AG04450 (cell line): ENCODE results near the gene KRTDAP. TPM values are rescaled to one million over a fixed set of nuclear protein-coding genes. Genes with fewer than 3 reads are reported as not detected.

ENCODE experiments used
- CTCF ChIA-PET: fragments of 300-600, 350-600 bp; formaldehyde crosslinking; extraction: SDS; loops from one replicate; lab custom pipeline; 2022; ENCODE audit warnings: antibody characterized with exemption, inconsistent platforms; lab: Charles Lee
- POLR2A ChIA-PET: fragments of 350-600 bp; formaldehyde crosslinking; extraction: SDS; loops from one replicate; lab custom pipeline; 2021; ENCODE audit warnings: antibody characterized with exemption, inconsistent platforms; lab: Yijun Ruan, JAX
- DNase-seq: peaks from one replicate; pipeline ENCODE4 v3.0.0-alpha.2; 2011; ENCODE audit warnings: low read depth, low spot score
- H3K27ac ChIP-seq: one replicate; pipeline ENCODE4 v1.5.1; 2012; ENCODE audit warnings: low read depth, low read length, control low read depth
- H3K27me3 ChIP-seq: one replicate; pipeline ENCODE4 v1.6.0; 2012; ENCODE audit warnings: low read length; ENCODE audit not compliant: control insufficient read depth, insufficient read depth
- H3K4me3 ChIP-seq: 2 replicates; pipeline ENCODE4 v1.5.1; 2011; ENCODE audit warnings: mild to moderate bottlenecking, low read depth, low read length, control low read depth
- H3K9me3 ChIP-seq: 2 replicates; pipeline ENCODE4 v1.5.1; 2012; ENCODE audit warnings: low read length; ENCODE audit not compliant: control insufficient read depth, insufficient read depth
- CTCF ChIP-seq: IDR thresholded peaks from 2 replicates; pipeline ENCODE4 v1.5.1; 2011; ENCODE audit warnings: low read depth, low read length, control low read depth, inconsistent platforms
- polyA plus RNA-seq: library from polyadenylated mRNA; depleted of rRNA; stranded (reverse); fragments of >200 nt; gene quantifications from 2 replicates; pipeline ENCODE4 v1.2.3, GENCODE V29; 2011

Gene KRTDAP
- polyA plus RNA-seq, 1 experiment: not detected

GRCh38 chr19:35521124-35521743 lies 31.0 kb upstream of the KRTDAP start:
- ChIA-PET POLR2A (no interaction called here), CTCF (interaction anchor here (1.2 kb wide), 1 partner anchor 26 kb away, joined by 3 read pairs; no protein-coding TSS in a partner anchor)
- TF ChIP-seq CTCF: no peak
- H3K27ac ChIP-seq: no peak overlapping the region
- H3K27me3 ChIP-seq: peaks cover 2% of the 10 kb centered on the region
- H3K4me3 ChIP-seq: no peak overlapping the region
- no peak for DNase-seq
- H3K9me3 ChIP-seq: no peaks in the 10 kb centered on the region

- CTCF ChIA-PET: interaction anchor here (1.4 kb wide), 1 partner anchor 9 kb away, joined by 4 read pairs; no protein-coding TSS in a partner anchor
- DNase-seq: no peak
- Histone ChIP-seq H3K9me3 (no peaks in the 10 kb centered on the region), H3K27ac (no peak overlapping the region), H3K4me3 (no peak overlapping the region), H3K27me3 (peaks cover 2% of the 10 kb centered on the region)
- no peak for TF ChIP-seq CTCF
- POLR2A ChIA-PET: no interaction called here
Measured at GRCh38 chr19:35519291-35519690, 29.0 kb upstream of the KRTDAP start.

GRCh38 chr19:35518313-35518712 lies 28.0 kb upstream of the KRTDAP start:
- DNase-seq: peak; percentile 92
- no peaks in the 10 kb centered on the region for H3K27me3 ChIP-seq
- CTCF ChIA-PET: interaction anchor here (1.4 kb wide), 1 partner anchor 8 kb away, joined by 4 read pairs; no protein-coding TSS in a partner anchor
- POLR2A ChIA-PET: interaction anchor here (1.0 kb wide), 1 partner anchor 19 kb away, joined by 3 read pairs; no protein-coding TSS in a partner anchor
- H3K27ac ChIP-seq: peak overlapping the region; percentile 95
- H3K9me3 ChIP-seq: no peaks in the 10 kb centered on the region; the same call in 1 of the 2 replicates
- no peak for TF ChIP-seq CTCF
- no peak overlapping the region for H3K4me3 ChIP-seq

- ChIA-PET CTCF (no interaction called here), POLR2A (interaction anchor here (1.0 kb wide), 1 partner anchor 20 kb away, joined by 3 read pairs; no protein-coding TSS in a partner anchor)
- Histone ChIP-seq H3K9me3 (no peaks in the 10 kb centered on the region; the same call in 1 of the 2 replicates), H3K27ac (no peak overlapping the region), H3K4me3 (no peak overlapping the region), H3K27me3 (peaks cover 2% of the 10 kb centered on the region)
- no peak for DNase-seq
- TF ChIP-seq CTCF: no peak
Measured at GRCh38 chr19:35517342-35517741, 27.1 kb upstream of the KRTDAP start.

GRCh38 chr19:35516310-35516709 lies 26.0 kb upstream of the KRTDAP start:
- no peak for DNase-seq
- Histone ChIP-seq H3K27me3 (peaks cover 2% of the 10 kb centered on the region), H3K4me3 (no peak overlapping the region), H3K27ac (no peak overlapping the region), H3K9me3 (no peaks in the 10 kb centered on the region; the same call in 1 of the 2 replicates)
- ChIA-PET CTCF (interaction anchor here (0.9 to 1.3 kb wide), 2 partner anchors 19 to 32 kb away, joined by 3 to 4 read pairs; no protein-coding TSS in a partner anchor), POLR2A (no interaction called here)
- no peak for TF ChIP-seq CTCF
